ENCODE results near the gene SPINK9. TPM values are rescaled to one million over a fixed set of nuclear protein-coding genes. Genes with fewer than 3 reads are reported as not detected.

The SPINK9 gene
- total RNA-seq, 1 donor from 2014 or later = not detected

DNA sequence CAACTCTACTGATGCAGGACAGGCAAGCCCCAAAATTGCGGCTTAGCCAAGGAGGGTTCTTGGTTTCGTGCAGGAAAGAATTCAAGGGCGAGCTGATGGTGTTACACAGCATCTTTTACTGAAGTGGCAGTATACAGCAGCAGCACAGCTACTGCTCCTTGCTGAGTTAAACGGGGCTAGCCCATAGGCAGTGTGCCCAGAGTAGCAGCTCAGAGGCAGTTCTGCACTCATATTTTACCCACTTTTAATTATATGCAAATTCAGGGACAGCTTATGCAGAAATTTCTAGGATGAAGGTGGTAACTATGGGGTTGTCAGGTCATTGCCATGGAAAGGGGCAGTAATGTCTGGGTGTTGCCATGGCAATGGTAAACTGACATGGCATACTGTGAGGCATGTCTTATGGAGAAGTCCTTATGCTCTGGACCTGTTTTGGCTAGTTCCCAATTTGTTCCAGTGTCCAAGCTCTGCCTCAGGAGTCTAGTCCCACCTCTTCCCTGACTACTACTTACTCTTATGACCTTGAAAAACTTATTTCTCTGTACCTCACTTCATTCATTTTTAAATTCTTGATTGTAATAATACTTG lies 2.0 kb upstream of the SPINK9 start:
- H3K4me1 Mint-ChIP-seq = peaks cover 2% of the 10 kb centered on the region
- peaks cover 4% of the 10 kb centered on the region for H3K27me3 Mint-ChIP-seq
- ChIA-PET POLR2A (no interaction called here), CTCF (no interaction called here)
- intact Hi-C loops (cut with micrococcal nuclease) = no loop called here
- no peak for ATAC-seq (ENCODE audit: low read depth)
- H3K36me3 Mint-ChIP-seq (ENCODE audit: low read depth) = peaks cover 3% of the 10 kb centered on the region
- TF ChIP-seq CTCF (IDR thresholded peaks at IDR 0.05) = no peak
- DNase-seq = no peak
- peaks cover 16% of the 10 kb centered on the region for H3K9me3 Mint-ChIP-seq
- H3K27ac Mint-ChIP-seq = no peak overlapping the region
- no peak overlapping the region for H3K4me3 Mint-ChIP-seq

- H3K9me3 Mint-ChIP-seq = peaks cover 2% of the 10 kb centered on the region
- H3K27ac Mint-ChIP-seq = no peak overlapping the region
- ATAC-seq (ENCODE audit: low read depth) = peak; percentile 42
- no peak overlapping the region for H3K4me3 Mint-ChIP-seq
- POLR2A ChIA-PET = no interaction called here
- no peak for TF ChIP-seq CTCF (IDR thresholded peaks at IDR 0.05)
- DNase-seq = no peak
- no peaks in the 10 kb centered on the region for H3K27me3 Mint-ChIP-seq
- no peaks in the 10 kb centered on the region for H3K36me3 Mint-ChIP-seq (ENCODE audit: low read depth)
- intact Hi-C loops (cut with micrococcal nuclease) = no loop called here
- CTCF ChIA-PET = no interaction called here
- peaks cover 2% of the 10 kb centered on the region for H3K4me1 Mint-ChIP-seq
These were observed 1.5 kb downstream of the SPINK9 start for GRCh38 chr5:148336704-148337435.

DNA sequence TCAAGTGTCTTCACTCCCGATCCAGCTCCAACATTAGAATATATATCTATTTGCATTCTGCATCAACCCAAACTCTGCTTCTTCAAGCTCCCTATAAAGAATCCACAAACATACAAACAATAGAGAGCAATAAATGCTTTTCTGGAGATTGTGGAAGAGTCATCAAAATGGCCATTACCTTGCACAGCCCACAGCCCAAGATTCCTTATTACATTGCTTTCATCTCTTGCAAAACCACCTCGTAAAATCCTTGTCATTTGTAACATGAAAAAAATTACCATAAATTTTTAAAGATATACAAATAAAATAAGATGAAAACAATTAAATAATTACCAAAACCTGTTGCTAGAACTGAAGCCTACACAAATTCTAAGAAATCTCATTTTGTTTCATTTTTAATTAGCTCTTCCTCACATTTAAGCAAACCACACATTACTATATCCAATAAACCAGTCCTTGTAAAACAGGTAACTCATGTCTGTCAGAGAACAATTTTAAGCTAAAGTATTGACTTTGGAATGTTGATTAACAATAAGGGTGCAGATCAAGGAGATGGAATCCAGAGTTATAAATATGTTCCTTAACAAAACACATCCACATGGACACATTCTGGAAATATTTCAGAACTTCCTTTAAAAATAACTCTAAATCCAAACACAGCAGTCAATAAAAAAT lies 7.1 kb downstream of the SPINK9 start:
- no peaks in the 10 kb centered on the region for H3K27me3 Mint-ChIP-seq
- H3K4me3 Mint-ChIP-seq = no peak overlapping the region
- intact Hi-C loops (cut with micrococcal nuclease) = no loop called here
- DNase-seq = no peak
- H3K27ac Mint-ChIP-seq = no peak overlapping the region
- H3K9me3 Mint-ChIP-seq = no peaks in the 10 kb centered on the region
- no peaks in the 10 kb centered on the region for H3K36me3 Mint-ChIP-seq (ENCODE audit: low read depth)
- no peak for TF ChIP-seq CTCF (IDR thresholded peaks at IDR 0.05)
- POLR2A ChIA-PET = no interaction called here
- no peak for ATAC-seq (ENCODE audit: low read depth)
- H3K4me1 Mint-ChIP-seq = no peaks in the 10 kb centered on the region
- CTCF ChIA-PET = no interaction called here

- no peaks in the 10 kb centered on the region for H3K36me3 Mint-ChIP-seq (ENCODE audit: low read depth)
- CTCF ChIA-PET = no interaction called here
These were observed 7.7 kb downstream of the SPINK9 start for GRCh38 chr5:148343046-148343407.

More at GRCh38 chr5:148343046-148343407, 7.7 kb downstream of the SPINK9 start:
- Mint-ChIP-seq H3K27ac (no peak overlapping the region), H3K27me3 (no peaks in the 10 kb centered on the region), H3K4me3 (no peak overlapping the region), H3K9me3 (no peaks in the 10 kb centered on the region), H3K4me1 (no peaks in the 10 kb centered on the region)
- ATAC-seq (ENCODE audit: low read depth) (no peak), DNase-seq (no peak)
- POLR2A ChIA-PET = no interaction called here
- intact Hi-C loops (cut with micrococcal nuclease) = no loop called here
- no peak for TF ChIP-seq CTCF (IDR thresholded peaks at IDR 0.05)

Data from activated B cell treated with CpG ODN at 0.5 μM for 24 hours (primary cell).